ENCODE results near the gene PIAS3.
"Not testable (repeated sequence)": the region's sequence is repeated elsewhere in the genome, so short reads cannot be mapped to it uniquely, and the experiment has no call there.

Gene PIAS3

DNA sequence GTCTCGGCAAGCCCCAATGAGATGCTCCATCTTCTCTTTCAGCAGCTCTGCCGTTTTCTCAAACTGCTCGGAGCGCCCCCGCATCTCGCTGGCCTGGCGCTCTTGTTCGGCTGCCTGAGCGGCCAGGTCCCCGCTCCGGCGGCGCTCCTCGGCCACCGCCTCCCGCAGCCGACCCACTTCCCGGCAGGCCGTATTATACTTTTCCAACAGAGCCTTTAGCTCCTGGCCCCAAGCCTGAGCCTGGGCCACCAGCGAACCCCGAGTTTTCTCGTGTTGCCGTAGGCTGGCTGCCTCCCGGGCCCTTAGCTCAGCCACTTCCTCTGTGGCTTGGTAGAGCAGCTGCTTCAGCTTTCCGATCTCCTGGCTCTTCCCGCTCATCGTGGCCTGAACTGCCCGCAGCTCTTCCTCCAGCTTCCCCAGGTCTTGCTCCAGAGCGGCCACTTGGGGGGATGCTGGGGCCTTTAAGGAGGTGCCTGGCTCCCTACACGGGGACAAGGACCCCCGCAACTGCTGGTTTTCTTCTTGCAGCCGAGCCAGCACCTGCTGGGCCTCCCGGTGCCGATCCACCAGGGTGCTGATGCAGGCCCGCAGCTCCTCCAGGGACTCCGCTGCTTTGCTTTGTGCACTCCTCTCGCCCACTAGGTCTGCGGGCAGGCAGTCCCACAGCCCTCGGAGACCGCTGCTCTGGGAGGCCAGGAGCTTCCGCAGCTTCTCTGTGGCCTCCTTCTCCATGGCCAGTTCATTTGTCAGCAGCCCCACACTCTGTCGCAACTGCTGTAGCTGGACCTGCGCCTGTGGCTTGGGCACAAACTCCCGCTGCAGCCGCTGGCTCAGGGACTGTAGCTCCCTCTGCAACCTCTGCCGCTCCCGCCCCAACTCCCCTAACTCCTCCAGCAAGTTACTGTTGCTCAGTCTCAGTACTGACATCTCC is 13.4 kb upstream of the PIAS3 start:
- no peak for DNase-seq

GRCh38 chr1:145868232-145868631 is 9.4 kb upstream of the PIAS3 start:
- DNase-seq = no peak

- DNase-seq = no peak
Measured at GRCh38 chr1:145863282-145864018, 4.6 kb upstream of the PIAS3 start.

- peak; percentile 85 for DNase-seq
Measured at GRCh38 chr1:145859491-145860023, 676 bp upstream of the PIAS3 start.

DNA sequence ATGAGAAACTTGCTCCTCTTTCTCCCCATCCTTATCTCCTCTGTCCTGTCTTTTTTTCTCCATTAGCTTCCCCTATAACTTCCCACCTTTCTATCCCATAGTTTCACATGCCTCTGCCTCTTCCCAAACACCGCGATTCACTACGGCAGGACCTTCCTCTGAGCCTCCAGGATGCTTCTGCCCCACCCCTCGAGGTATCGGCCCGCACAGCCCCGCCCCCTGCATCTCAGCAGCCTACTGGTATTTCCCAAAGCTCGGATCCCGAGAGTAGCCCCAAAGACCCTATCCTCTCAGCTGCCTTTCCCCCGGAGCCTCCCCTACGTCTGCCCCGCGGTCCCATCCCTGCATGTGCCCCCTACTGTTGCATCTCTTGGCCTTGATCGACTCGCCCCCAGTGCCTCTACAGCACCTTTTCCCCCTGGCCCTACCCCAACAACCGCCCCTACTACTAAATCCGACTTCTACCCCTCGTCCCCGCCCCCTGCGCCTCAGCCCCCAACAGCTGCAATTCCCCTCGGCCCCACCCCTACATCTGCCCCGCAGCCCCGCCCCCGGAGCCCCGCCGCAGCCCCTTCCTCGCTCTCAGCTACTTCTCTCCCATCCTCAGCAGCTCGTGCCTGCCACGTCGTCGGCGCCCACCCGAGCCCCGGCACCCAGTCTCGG is 512 bp downstream of the PIAS3 start:
- DNase-seq = peak; percentile 88

- no peak for DNase-seq
Measured at GRCh38 chr1:145857170-145857569, 1.7 kb downstream of the PIAS3 start.

GRCh38 chr1:145855426-145855948 is 3.4 kb downstream of the PIAS3 start:
- DNase-seq = no peak

GRCh38 chr1:145849356-145850160 is 9.3 kb downstream of the PIAS3 start:
- no peak for DNase-seq

- no peak for DNase-seq
Measured at GRCh38 chr1:145847827-145848226, 11.1 kb downstream of the PIAS3 start.

GRCh38 chr1:145846201-145846612 is 12.7 kb downstream of the PIAS3 start:
- peak; percentile 35 for DNase-seq

GRCh38 chr1:145845514-145846161 is 13.2 kb downstream of the PIAS3 start, which contains the start of gene NUDT17:
TSS of gene NUDT17 (plus strand) at chr1:145845630. CDS start at chr1:145845641, 11 bp downstream.
- DNase-seq = peak; percentile 75

DNA sequence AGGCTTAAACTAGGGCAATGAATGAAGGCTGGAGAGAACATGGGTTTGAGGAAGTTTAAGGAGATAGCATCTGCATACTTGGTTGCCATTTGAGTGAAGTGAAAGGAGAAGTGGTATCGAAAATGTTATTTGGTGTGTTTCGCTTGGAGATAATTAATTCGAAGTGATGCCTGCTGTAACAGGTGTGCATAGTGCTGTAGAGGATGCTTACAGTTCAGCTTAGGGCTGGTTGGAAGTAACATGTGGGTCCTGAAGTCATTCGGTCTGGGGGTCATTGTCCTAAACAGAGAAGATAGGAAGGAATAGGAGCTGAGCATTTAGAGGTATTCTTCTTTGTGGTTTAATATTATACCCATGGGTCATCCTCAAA is 13.8 kb downstream of the PIAS3 start:
- no peak for DNase-seq

DNA sequence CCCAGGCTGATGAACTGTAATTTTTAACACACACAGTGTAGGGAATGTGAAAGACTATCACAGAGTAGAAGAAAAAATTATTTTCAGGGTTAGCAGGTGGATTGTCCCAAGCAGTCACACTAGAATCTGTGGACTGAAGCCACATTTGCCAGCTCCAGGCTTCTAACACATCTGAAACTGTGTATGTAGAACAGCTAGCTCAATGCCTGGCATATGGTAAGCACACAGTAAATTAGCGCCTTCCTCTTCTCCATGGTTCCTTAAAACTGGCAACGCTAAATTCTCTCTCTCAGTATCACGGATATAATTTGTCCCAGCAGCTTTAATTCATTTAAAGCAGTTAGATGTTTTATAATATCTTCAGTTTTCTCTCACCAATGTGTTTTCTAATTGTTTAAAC is 15.8 kb downstream of the PIAS3 start:
- DNase-seq = no peak

DNA sequence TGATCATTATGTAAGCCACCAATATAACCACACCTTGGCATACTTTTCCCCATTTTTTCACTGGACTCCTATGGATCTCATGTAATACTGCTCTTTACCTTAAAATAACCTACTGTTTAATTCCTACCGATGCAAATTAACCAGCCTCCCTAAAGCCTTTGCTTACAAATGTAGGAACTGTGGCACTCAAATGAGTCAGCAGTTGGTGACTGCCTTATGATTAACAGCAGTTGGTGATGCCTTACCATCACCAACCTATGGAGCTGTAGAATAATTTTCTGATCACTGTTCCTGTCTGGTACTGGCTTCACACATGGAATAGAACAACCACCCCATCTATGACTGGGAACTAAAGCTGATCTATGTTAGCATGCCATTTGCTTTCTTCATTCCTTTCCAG is 21.2 kb downstream of the PIAS3 start:
- no peak for DNase-seq

GRCh38 chr1:145830810-145831209 is 28.1 kb downstream of the PIAS3 start:
- not testable (repeated sequence) for DNase-seq

DNA sequence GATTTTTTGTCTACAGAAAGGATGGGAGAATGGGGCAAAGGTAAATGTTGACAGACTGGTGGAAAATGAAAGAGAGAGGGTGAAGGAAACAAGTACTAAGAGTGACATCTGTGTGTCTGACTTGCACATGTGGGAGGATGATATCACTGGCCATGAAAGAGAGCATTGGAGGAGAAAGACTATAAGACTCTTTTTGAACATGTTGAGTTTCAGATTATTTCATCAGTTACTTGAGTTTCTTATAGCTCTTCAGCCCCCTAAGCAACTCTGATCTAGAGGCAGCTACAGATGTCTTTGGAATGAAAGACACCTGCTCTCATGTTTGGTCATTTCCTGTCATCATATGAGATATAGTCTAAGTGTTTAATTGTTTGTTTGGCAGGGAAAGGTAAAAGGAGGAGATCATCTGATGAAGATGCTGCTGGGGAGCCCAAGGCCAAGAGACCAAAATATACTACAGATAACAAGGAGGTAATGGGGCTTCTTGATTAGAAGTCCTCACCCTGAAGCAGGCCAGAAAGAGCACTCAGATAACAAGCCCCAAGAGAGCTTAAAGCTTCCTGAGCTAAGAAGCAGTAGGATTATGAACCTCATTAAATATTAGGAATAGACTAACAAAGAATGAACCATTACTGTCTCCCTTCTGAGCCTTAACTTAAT is 30.4 kb downstream of the PIAS3 start:
- DNase-seq = no peak

- DNase-seq = no peak
Measured at GRCh38 chr1:145827966-145828365, 30.9 kb downstream of the PIAS3 start.

- no peak for DNase-seq
Measured at GRCh38 chr1:145826030-145826429, 32.9 kb downstream of the PIAS3 start.

- DNase-seq = no peak
Measured at GRCh38 chr1:145824499-145824842, 34.4 kb downstream of the PIAS3 start.

DNA sequence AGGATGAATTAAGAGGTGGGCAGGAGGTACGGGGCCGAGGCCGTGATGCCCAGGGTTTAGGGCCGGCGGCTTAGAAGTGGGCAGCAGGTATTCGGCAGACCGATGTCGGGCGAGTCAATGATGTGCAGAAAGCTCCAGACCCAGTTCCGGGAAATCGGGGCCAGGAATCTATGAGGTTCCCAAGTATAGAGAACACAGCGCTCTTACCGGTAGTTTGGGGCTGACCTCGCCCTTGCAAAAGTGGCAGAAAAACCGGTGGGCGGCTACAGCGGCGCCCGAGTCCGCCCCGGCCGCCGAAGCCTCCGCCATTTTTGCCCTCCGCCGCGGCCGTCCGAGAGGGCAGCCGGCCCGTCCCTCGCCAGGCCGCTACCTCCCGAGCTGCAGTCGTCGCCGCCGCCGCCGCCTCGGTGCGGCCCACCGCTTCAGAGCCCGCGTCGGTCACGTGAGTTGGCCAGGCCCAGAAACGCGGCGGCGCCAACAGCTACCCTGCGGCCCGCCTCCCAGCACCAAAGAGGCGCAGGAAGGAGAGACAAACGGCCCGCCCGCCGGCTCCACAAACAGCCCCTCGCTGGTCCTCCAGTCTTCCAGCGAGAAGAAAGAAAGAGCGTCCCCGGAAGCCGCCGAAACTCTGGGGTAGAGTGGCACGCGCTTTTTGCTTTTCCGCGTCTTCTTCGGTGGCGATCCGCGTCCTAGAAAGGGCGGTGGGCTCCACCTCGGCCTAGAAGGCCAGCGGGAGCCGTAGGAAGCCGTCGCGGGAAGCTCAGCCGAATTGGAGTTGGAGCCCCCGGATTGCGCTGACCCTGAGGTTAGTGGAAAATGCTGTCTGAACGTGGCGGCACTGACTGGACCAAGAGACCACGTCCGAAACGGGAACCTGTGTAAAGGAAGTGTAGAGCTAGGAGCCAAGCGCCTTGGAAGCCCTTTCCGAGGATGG is 35.0 kb downstream of the PIAS3 start, which contains the start of the genes POLR3C and RNF115:
Gene POLR3C (plus strand): TSS at position 636 of the 934 bp plus-strand sequence. CDS start 1,577 bp downstream, outside the sequence.
Gene RNF115 (minus strand): TSS at position 531 of the 934 bp plus-strand sequence. CDS start 222 bp downstream, at position 309.
- peak; percentile 97 for DNase-seq

Data from NCI-H2227 treated with DMSO at 0.1 percent for 48 hours (cell line).